GM23248 (cell line): Measurements from ENCODE around the gene STK36. TPM values are rescaled to one million over a fixed set of nuclear protein-coding genes. Genes with fewer than 3 reads are reported as not detected.

Experiments
- DNase-seq: peaks from one replicate; pipeline ENCODE4 v3.0.0-alpha.2; 2015
- H2AFZ ChIP-seq: fragments of 200-600 bp; sonication (generic); 2 replicates; pipeline ENCODE4 v1.6.1; 2016; ENCODE audit warnings: antibody characterized with exemption
- H3F3A ChIP-seq: fragments of 200-600 bp; sonication (generic); 2 replicates; pipeline ENCODE4 v1.6.1; 2016; ENCODE audit warnings: mild to moderate bottlenecking, antibody characterized with exemption, mixed run types; ENCODE audit not compliant: insufficient read depth
- H3K27ac ChIP-seq: fragments of 200-600 bp; sonication (generic); 2 replicates; pipeline ENCODE4 v1.5.1; 2016; ENCODE audit warnings: mild to moderate bottlenecking
- H3K27me3 ChIP-seq: fragments of 200-600 bp; sonication (generic); replicated peaks from 2 replicates; pipeline ENCODE4 v1.6.1; 2016; ENCODE audit warnings: mild to moderate bottlenecking; ENCODE audit not compliant: insufficient read depth
- H3K36me3 ChIP-seq: fragments of 200-600 bp; sonication (generic); 2 replicates; pipeline ENCODE4 v1.6.1; 2016; ENCODE audit warnings: low read depth, mild to moderate bottlenecking
- H3K4me1 ChIP-seq: fragments of 200-600 bp; sonication (generic); 2 replicates; pipeline ENCODE4 v1.6.1; 2016; ENCODE audit warnings: mild to moderate bottlenecking; ENCODE audit not compliant: insufficient read depth
- H3K4me2 ChIP-seq: fragments of 200-600 bp; sonication (generic); one replicate; pipeline ENCODE4 v1.6.1; 2016; ENCODE audit warnings: mild to moderate bottlenecking; ENCODE audit not compliant: unreplicated experiment
- H3K4me3 ChIP-seq: fragments of 200-600 bp; sonication (generic); 2 replicates; pipeline ENCODE4 v1.5.1; 2016; ENCODE audit warnings: mild to moderate bottlenecking
- H3K79me2 ChIP-seq: fragments of 200-600 bp; sonication (generic); 2 replicates; pipeline ENCODE4 v1.6.1; 2016; ENCODE audit warnings: mild to moderate bottlenecking; ENCODE audit not compliant: insufficient read depth
- H3K9ac ChIP-seq: fragments of 200-600 bp; sonication (generic); 2 replicates; pipeline ENCODE4 v1.6.1; 2016; ENCODE audit warnings: mild to moderate bottlenecking
- H3K9me2 ChIP-seq: fragments of 200-600 bp; sonication (generic); 2 replicates; pipeline ENCODE4 v1.6.1; 2016; ENCODE audit warnings: mixed run types, mild to moderate bottlenecking, moderate library complexity; ENCODE audit not compliant: insufficient read depth
- H3K9me3 ChIP-seq: fragments of 200-600 bp; sonication (generic); one replicate; pipeline ENCODE4 v1.6.1; 2017; ENCODE audit warnings: low read depth
- H4K20me1 ChIP-seq: fragments of 200-600 bp; sonication (generic); 2 replicates; pipeline ENCODE4 v1.6.0; 2016; ENCODE audit not compliant: insufficient read depth
- EZH2 ChIP-seq: fragments of 200-600 bp; sonication (generic); IDR thresholded peaks from 2 replicates; pipeline ENCODE4 v1.6.1; 2018; ENCODE audit warnings: antibody characterized with exemption, mild to moderate bottlenecking; ENCODE audit not compliant: insufficient read depth, poor library complexity, severe bottlenecking
- EZH2phosphoT487 ChIP-seq: fragments of 200-600 bp; sonication (generic); IDR thresholded peaks from 2 replicates; pipeline ENCODE4 v1.6.1; 2018; ENCODE audit warnings: antibody characterized with exemption, moderate library complexity, mild to moderate bottlenecking, low read depth; ENCODE audit not compliant: insufficient read depth
- WGBS, 2 experiments: methylation state at CpG; one replicate each; pipeline ENCODE4 v1.1.6; 2015 to 2017; ENCODE audit warnings: low lambda C conversion rate in 2 of 2, low coverage in 1 of 2; ENCODE audit errors: missing lambda C conversion rate in 2 of 2; 5-methylcytosine and 5-hydroxymethylcytosine counted together
- in situ Hi-C: fragments of 300-500 bp; cut with MboI; formaldehyde crosslinking; loops from 2 replicates; pipeline ENCODE4 v1.15.0; 2020
- polyA plus RNA-seq: library from polyadenylated mRNA; unstranded; fragments of >200 nt; fragmentation: Nextera tagmentation; extraction: Ambion mirVana; gene quantifications from 2 replicates; pipeline ENCODE4 v1.2.1, GENCODE V29; 2016
- total RNA-seq: library from RNA; depleted of rRNA; stranded (reverse); fragments of >200 nt; shearing (Covaris generic); gene quantifications from 2 replicates; pipeline ENCODE4 v1.2.3, GENCODE V29; 2014; rRNA removed

The STK36 gene, protein sequence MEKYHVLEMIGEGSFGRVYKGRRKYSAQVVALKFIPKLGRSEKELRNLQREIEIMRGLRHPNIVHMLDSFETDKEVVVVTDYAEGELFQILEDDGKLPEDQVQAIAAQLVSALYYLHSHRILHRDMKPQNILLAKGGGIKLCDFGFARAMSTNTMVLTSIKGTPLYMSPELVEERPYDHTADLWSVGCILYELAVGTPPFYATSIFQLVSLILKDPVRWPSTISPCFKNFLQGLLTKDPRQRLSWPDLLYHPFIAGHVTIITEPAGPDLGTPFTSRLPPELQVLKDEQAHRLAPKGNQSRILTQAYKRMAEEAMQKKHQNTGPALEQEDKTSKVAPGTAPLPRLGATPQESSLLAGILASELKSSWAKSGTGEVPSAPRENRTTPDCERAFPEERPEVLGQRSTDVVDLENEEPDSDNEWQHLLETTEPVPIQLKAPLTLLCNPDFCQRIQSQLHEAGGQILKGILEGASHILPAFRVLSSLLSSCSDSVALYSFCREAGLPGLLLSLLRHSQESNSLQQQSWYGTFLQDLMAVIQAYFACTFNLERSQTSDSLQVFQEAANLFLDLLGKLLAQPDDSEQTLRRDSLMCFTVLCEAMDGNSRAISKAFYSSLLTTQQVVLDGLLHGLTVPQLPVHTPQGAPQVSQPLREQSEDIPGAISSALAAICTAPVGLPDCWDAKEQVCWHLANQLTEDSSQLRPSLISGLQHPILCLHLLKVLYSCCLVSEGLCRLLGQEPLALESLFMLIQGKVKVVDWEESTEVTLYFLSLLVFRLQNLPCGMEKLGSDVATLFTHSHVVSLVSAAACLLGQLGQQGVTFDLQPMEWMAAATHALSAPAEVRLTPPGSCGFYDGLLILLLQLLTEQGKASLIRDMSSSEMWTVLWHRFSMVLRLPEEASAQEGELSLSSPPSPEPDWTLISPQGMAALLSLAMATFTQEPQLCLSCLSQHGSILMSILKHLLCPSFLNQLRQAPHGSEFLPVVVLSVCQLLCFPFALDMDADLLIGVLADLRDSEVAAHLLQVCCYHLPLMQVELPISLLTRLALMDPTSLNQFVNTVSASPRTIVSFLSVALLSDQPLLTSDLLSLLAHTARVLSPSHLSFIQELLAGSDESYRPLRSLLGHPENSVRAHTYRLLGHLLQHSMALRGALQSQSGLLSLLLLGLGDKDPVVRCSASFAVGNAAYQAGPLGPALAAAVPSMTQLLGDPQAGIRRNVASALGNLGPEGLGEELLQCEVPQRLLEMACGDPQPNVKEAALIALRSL (N-terminal part only)
- total RNA-seq (17.5 and 24.5 TPM in 2 replicates), polyA plus RNA-seq (19.2 and 22.2 TPM in 2 replicates)

DNA sequence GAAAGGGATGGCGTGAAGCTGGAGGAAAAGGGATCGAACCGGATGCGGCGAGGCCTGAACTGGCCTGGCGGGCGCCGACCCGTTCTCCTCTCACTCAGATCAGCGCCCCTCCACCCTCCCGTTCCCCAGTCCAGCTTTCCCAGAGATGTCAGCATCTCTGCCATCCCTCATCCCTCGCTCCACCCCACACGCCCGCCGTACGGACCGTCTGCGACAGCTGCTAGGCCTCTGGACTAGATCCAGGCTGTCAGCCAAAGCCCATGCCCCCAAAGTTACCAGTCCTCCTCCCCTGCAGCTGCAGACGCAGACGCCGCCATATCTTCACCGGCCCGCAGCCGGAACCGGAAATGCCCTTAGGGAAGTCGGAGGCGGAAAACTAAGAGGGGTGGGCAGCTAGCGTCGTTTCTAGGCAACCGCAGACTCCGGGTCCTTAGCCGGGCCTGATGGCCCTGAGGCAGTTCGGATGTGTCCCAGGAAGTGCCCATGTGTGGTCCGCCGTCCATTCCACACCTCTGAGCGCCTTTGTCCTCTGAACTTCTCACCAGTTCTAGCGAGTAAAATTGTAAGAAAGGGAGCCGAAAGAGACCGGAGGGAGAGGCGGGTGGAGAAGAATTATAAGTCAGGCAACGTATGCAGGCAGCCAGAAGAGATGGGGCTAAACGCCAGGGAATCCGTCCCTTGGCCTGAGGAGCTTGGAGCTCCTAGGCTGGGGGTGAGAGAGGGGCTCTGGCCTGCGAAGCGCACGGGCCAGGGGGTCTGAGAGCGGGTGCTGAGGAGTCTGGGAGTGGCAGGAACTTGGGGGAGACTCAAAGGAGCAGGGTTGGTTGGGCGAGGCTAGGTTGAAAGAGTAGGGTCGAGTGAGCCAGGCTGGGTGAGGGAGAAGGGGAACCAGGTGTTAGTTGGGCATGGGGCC lies at the start of gene STK36, which contains the start of gene RNF25:
Gene STK36 (plus strand): TSS at position 433 of the 913 bp plus-strand sequence. CDS start 744 bp downstream, outside the sequence.
Gene RNF25 (minus strand): TSS at position 349 of the 913 bp plus-strand sequence. CDS start 32 bp downstream, at position 317.
- peak within 1 kb of the TSS; percentile 81 for H3K27ac ChIP-seq
- no peaks in the 10 kb centered on the region for H3K9me2 ChIP-seq
- H3K4me3 ChIP-seq, result peak within 1 kb of the TSS; percentile 92
- H4K20me1 ChIP-seq, result 0 out of 2 replicates have a peak, but pooled peaks cover 5% of the 10 kb centered on the region
- peaks cover 8% of the 10 kb centered on the region for H3K4me1 ChIP-seq
- peak within 1 kb of the TSS; percentile 91 for H2AFZ ChIP-seq
- in situ Hi-C loops, result no loop called here
- WGBS, 2 experiments, result 0 to 1% methylated on average over 48 to 49 of the region's 49 CpGs
- H3K36me3 ChIP-seq, result peaks cover 8% of the 10 kb centered on the region
- no peak for TF ChIP-seq EZH2phosphoT487
- H3K79me2 ChIP-seq, result peaks cover 57% of the 10 kb centered on the region
- DNase-seq, result peak; percentile 96
- H3F3A ChIP-seq, result peaks cover 15% of the 10 kb centered on the region
- H3K4me2 ChIP-seq, result peak within 1 kb of the TSS; percentile 84
- no peaks in the 10 kb centered on the region for H3K27me3 ChIP-seq
- peak within 1 kb of the TSS; percentile 87 for H3K9ac ChIP-seq
- no peaks in the 10 kb centered on the region for H3K9me3 ChIP-seq

- no peak overlapping the region for H3K4me3 ChIP-seq
- H3K27ac ChIP-seq, result no peak overlapping the region
- no peak overlapping the region for H3K4me2 ChIP-seq
- no peaks in the 10 kb centered on the region for H3F3A ChIP-seq
- H3K9ac ChIP-seq, result no peak overlapping the region
- peak; percentile 26 for DNase-seq
- H2AFZ ChIP-seq, result no peak overlapping the region
- no peaks in the 10 kb centered on the region for H3K9me2 ChIP-seq
- no peaks in the 10 kb centered on the region for H3K79me2 ChIP-seq
- H3K27me3 ChIP-seq, result no peaks in the 10 kb centered on the region
- H3K9me3 ChIP-seq, result no peaks in the 10 kb centered on the region
- H3K36me3 ChIP-seq, result no peaks in the 10 kb centered on the region
- WGBS, 2 experiments, result 62 to 71% methylated on average over 7 of the region's 7 CpGs
- no peaks in the 10 kb centered on the region for H3K4me1 ChIP-seq
- in situ Hi-C loops, result no loop called here
- TF ChIP-seq EZH2 (no peak), EZH2phosphoT487 (no peak)
- no peaks in the 10 kb centered on the region for H4K20me1 ChIP-seq
These were observed 49.1 kb upstream of the STK36 start for GRCh38 chr2:218622606-218623365.

- Histone ChIP-seq H3K27ac (no peak overlapping the region), H3K79me2 (no peaks in the 10 kb centered on the region), H3K9me2 (no peaks in the 10 kb centered on the region), H4K20me1 (no peaks in the 10 kb centered on the region), H3K4me2 (no peak overlapping the region), H3F3A (no peaks in the 10 kb centered on the region), H3K9ac (no peak overlapping the region), H3K9me3 (no peaks in the 10 kb centered on the region), H3K4me3 (no peak overlapping the region), H3K27me3 (no peaks in the 10 kb centered on the region), H2AFZ (no peak overlapping the region), H3K4me1 (no peaks in the 10 kb centered on the region), H3K36me3 (no peaks in the 10 kb centered on the region)
- TF ChIP-seq EZH2phosphoT487, result no peak
- TF ChIP-seq EZH2, result no peak
- DNase-seq, result no peak
- in situ Hi-C loops, result no loop called here
- 94 to 96% methylated on average over 3 of the region's 3 CpGs for WGBS, 2 experiments
These were observed 48.5 kb upstream of the STK36 start for GRCh38 chr2:218623366-218623705.
